ENCODE measurements around the gene TMEM9B.

DNA sequence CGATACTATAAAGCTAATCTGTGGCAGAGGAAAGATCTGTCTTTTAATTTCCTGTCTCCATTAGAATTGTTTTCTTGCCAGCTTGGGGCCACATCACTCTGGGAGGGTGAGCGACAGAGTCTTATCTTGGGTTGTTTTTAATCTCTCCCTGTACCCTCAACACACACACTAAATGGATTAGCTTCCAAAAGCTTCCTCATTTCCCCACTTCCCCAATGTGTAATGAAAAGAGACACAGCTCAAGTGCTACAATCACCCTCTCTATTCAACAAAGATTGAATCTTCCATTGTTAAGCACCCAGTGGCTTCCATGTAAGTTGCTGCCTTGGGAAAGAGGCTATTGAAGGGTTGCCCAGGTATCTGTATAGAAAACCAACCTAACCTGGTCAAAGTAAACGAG, 15.4 kb downstream of the TMEM9B start:
- TF ChIP-seq, protein P1, sequence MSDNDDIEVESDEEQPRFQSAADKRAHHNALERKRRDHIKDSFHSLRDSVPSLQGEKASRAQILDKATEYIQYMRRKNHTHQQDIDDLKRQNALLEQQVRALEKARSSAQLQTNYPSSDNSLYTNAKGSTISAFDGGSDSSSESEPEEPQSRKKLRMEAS (IDR thresholded peaks at IDR 0.05; ENCODE audit: low read depth, low read length) = no peak
- TF ChIP-seq, protein P2, sequence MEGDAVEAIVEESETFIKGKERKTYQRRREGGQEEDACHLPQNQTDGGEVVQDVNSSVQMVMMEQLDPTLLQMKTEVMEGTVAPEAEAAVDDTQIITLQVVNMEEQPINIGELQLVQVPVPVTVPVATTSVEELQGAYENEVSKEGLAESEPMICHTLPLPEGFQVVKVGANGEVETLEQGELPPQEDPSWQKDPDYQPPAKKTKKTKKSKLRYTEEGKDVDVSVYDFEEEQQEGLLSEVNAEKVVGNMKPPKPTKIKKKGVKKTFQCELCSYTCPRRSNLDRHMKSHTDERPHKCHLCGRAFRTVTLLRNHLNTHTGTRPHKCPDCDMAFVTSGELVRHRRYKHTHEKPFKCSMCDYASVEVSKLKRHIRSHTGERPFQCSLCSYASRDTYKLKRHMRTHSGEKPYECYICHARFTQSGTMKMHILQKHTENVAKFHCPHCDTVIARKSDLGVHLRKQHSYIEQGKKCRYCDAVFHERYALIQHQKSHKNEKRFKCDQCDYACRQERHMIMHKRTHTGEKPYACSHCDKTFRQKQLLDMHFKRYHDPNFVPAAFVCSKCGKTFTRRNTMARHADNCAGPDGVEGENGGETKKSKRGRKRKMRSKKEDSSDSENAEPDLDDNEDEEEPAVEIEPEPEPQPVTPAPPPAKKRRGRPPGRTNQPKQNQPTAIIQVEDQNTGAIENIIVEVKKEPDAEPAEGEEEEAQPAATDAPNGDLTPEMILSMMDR (IDR thresholded peaks at IDR 0.05; ENCODE audit: low read depth, low read length) = no peak
- TF ChIP-seq POLR2A (IDR thresholded peaks at IDR 0.05; ENCODE audit: extremely low read depth, insufficient read length) = no peak
- TF ChIP-seq MYC (IDR thresholded peaks at IDR 0.05; ENCODE audit: low read depth, low read length) = no peak
